ENCODE measurements around the gene UBIAD1.
A peak's percentile ranks its signal among the peaks of the same experiment; 100 is the strongest.

UBIAD1 gene

GRCh38 chr1:11272832-11273594 lies at the start of gene UBIAD1:
TSS of gene UBIAD1 (plus strand) at chr1:11273198. CDS start at chr1:11273532, 334 bp downstream.
- TF ChIP-seq CTCF (conservative IDR thresholded peaks at IDR 0.05; ENCODE audit: low read depth) = no peak

GRCh38 chr1:11227106-11228077 lies 45.6 kb upstream of the UBIAD1 start:
- POLR2A ChIA-PET (ENCODE audit: low non-redundant PET) = no interaction called here
- CTCF ChIA-PET = interaction anchor here (0.7 to 1.5 kb wide), 2 partner anchors 190 to 401 kb away, joined by 3 to 5 read pairs; no protein-coding TSS in a partner anchor
- no peak for DNase-seq (ENCODE audit: low spot score)
- H3K27ac ChIP-seq = no peak overlapping the region
- no peak for TF ChIP-seq CTCF (conservative IDR thresholded peaks at IDR 0.05; ENCODE audit: low read depth)

More at GRCh38 chr1:11272832-11273594, at the start of gene UBIAD1:
- ChIA-PET POLR2A (ENCODE audit: low non-redundant PET) (interaction anchor here (0.5 to 1.6 kb wide), 2 partner anchors 9 to 11 kb away, joined by 4 to 9 read pairs; partner anchors contain the start of gene MTOR), CTCF (interaction anchor here (0.5 to 1.6 kb wide), 6 partner anchors 9 to 850 kb away, joined by 3 to 4 read pairs (median 3); partner anchors contain the start of gene FBXO6)
- H3K27ac ChIP-seq = peak within 1 kb of the TSS; percentile 86
- peak; percentile 93 for DNase-seq (ENCODE audit: low spot score)

- no peak for TF ChIP-seq CTCF (conservative IDR thresholded peaks at IDR 0.05; ENCODE audit: low read depth)
- H3K27ac ChIP-seq = no peak overlapping the region
- CTCF ChIA-PET = no interaction called here
- POLR2A ChIA-PET (ENCODE audit: low non-redundant PET) = no interaction called here
- no peak for DNase-seq (ENCODE audit: low spot score)
Measured at GRCh38 chr1:11229203-11229602, 43.8 kb upstream of the UBIAD1 start.

- CTCF ChIA-PET = interaction anchor here (0.6 kb wide), 1 partner anchor 195 kb away, joined by 3 read pairs; no protein-coding TSS in a partner anchor
- no peak for DNase-seq (ENCODE audit: low spot score)
- no peak for TF ChIP-seq CTCF (conservative IDR thresholded peaks at IDR 0.05; ENCODE audit: low read depth)
- no peak overlapping the region for H3K27ac ChIP-seq
- POLR2A ChIA-PET (ENCODE audit: low non-redundant PET) = no interaction called here
Measured at GRCh38 chr1:11233208-11233607, 39.8 kb upstream of the UBIAD1 start.

GRCh38 chr1:11237356-11237755 lies 35.6 kb upstream of the UBIAD1 start:
- no peak for TF ChIP-seq CTCF (conservative IDR thresholded peaks at IDR 0.05; ENCODE audit: low read depth)
- POLR2A ChIA-PET (ENCODE audit: low non-redundant PET) = no interaction called here
- CTCF ChIA-PET = no interaction called here
- H3K27ac ChIP-seq = no peak overlapping the region
- DNase-seq (ENCODE audit: low spot score) = no peak

- POLR2A ChIA-PET (ENCODE audit: low non-redundant PET) = no interaction called here
- H3K27ac ChIP-seq = no peak overlapping the region
- DNase-seq (ENCODE audit: low spot score) = no peak
- CTCF ChIA-PET = interaction anchor here (0.7 kb wide), 1 partner anchor 41 kb away, joined by 3 read pairs; no protein-coding TSS in a partner anchor
- no peak for TF ChIP-seq CTCF (conservative IDR thresholded peaks at IDR 0.05; ENCODE audit: low read depth)
Measured at GRCh38 chr1:11238311-11238710, 34.7 kb upstream of the UBIAD1 start.
